NT2/D1 (cell line): Measurements from ENCODE around the gene HOMER2.

Source experiments
- SUZ12 ChIP-seq: IDR thresholded peaks from 2 replicates; pipeline ENCODE4 v1.6.1; 2011; ENCODE audit not compliant: insufficient read length, insufficient read depth; ENCODE audit errors: extremely low read depth
- YY1 ChIP-seq: IDR thresholded peaks from 2 replicates; pipeline ENCODE4 v1.6.1; 2011; ENCODE audit not compliant: insufficient read length, insufficient read depth
- ZNF274 ChIP-seq: IDR thresholded peaks from 2 replicates; pipeline ENCODE4 v1.6.1; 2011; ENCODE audit warnings: mild to moderate bottlenecking, low read depth, low read length

GRCh38 chr15:82951472-82952157 is 905 bp downstream of the HOMER2 start:
- TF ChIP-seq SUZ12 (no peak), YY1 (no peak), ZNF274 (no peak)
